Measurements from ENCODE around the gene RBFOX2.

RBFOX2 gene

GRCh38 chr22:35970616-35971455, 57.8 kb downstream of the RBFOX2 start:
- Histone ChIP-seq H3K27me3 (ENCODE audit: insufficient read depth, low read depth, severe bottlenecking) (no peaks in the 10 kb centered on the region), H3K36me3 (no peaks in the 10 kb centered on the region), H3K4me3 (ENCODE audit: low read depth, low read length) (no peak overlapping the region), H3K9me3 (ENCODE audit: severe bottlenecking) (no peaks in the 10 kb centered on the region), H3K27ac (no peak overlapping the region)
- TF ChIP-seq CTCF (IDR thresholded peaks at IDR 0.05; ENCODE audit: low read depth, low read length): no peak
- DNase-seq: no peak

- no peaks in the 10 kb centered on the region for H3K27me3 ChIP-seq (ENCODE audit: insufficient read depth, low read depth, severe bottlenecking)
- no peak overlapping the region for H3K27ac ChIP-seq
- no peak for DNase-seq
- no peak for TF ChIP-seq CTCF (IDR thresholded peaks at IDR 0.05; ENCODE audit: low read depth, low read length)
- H3K4me3 ChIP-seq (ENCODE audit: low read depth, low read length): no peak overlapping the region
- H3K9me3 ChIP-seq (ENCODE audit: severe bottlenecking): no peaks in the 10 kb centered on the region
- H3K36me3 ChIP-seq: no peaks in the 10 kb centered on the region
These were observed 61.6 kb downstream of the RBFOX2 start for GRCh38 chr22:35967046-35967397.

GRCh38 chr22:35966314-35967045, 62.1 kb downstream of the RBFOX2 start:
- no peak for TF ChIP-seq CTCF (IDR thresholded peaks at IDR 0.05; ENCODE audit: low read depth, low read length)
- Histone ChIP-seq H3K27me3 (ENCODE audit: insufficient read depth, low read depth, severe bottlenecking) (no peaks in the 10 kb centered on the region), H3K9me3 (ENCODE audit: severe bottlenecking) (no peaks in the 10 kb centered on the region), H3K36me3 (no peaks in the 10 kb centered on the region), H3K27ac (no peak overlapping the region), H3K4me3 (ENCODE audit: low read depth, low read length) (no peak overlapping the region)
- DNase-seq: no peak

GRCh38 chr22:35963237-35963810, 65.3 kb downstream of the RBFOX2 start:
- Histone ChIP-seq H3K4me3 (ENCODE audit: low read depth, low read length) (no peak overlapping the region), H3K27me3 (ENCODE audit: insufficient read depth, low read depth, severe bottlenecking) (no peaks in the 10 kb centered on the region), H3K36me3 (no peaks in the 10 kb centered on the region), H3K27ac (no peak overlapping the region), H3K9me3 (ENCODE audit: severe bottlenecking) (no peaks in the 10 kb centered on the region)
- TF ChIP-seq CTCF (IDR thresholded peaks at IDR 0.05; ENCODE audit: low read depth, low read length): no peak
- no peak for DNase-seq

- H3K4me3 ChIP-seq (ENCODE audit: low read depth, low read length): no peak overlapping the region
- no peak for DNase-seq
- H3K36me3 ChIP-seq: no peaks in the 10 kb centered on the region
- H3K27ac ChIP-seq: no peak overlapping the region
- no peak for TF ChIP-seq CTCF (IDR thresholded peaks at IDR 0.05; ENCODE audit: low read depth, low read length)
- no peaks in the 10 kb centered on the region for H3K9me3 ChIP-seq (ENCODE audit: severe bottlenecking)
- H3K27me3 ChIP-seq (ENCODE audit: insufficient read depth, low read depth, severe bottlenecking): no peaks in the 10 kb centered on the region
These were observed 66.9 kb downstream of the RBFOX2 start for GRCh38 chr22:35961480-35962295.
